RWPE2 (cell line): ENCODE data around the gene SKOR1.

ENCODE experiments used
- ATAC-seq: fragments of 200-7000 bp; cut with Tn5 transposase; 3 replicates; pipeline ENCODE4 v1.9.1; 2021; ENCODE audit warnings: low read depth
- DNase-seq: peaks from one replicate; pipeline ENCODE4 v3.0.0-alpha.2; 2020; ENCODE audit warnings: low spot score
- H3K27ac ChIP-seq: fragments of 450-650 bp; 2 replicates; pipeline ENCODE4 v1.5.1; 2017; ENCODE audit warnings: mild to moderate bottlenecking; ENCODE audit not compliant: poor library complexity, severe bottlenecking
- H3K27me3 ChIP-seq: fragments of 250-450 bp; sonication (Bioruptor Pico); 2 replicates; pipeline ENCODE4 v1.5.1; 2021; ENCODE audit warnings: mild to moderate bottlenecking, moderate library complexity; ENCODE audit not compliant: insufficient read depth, poor library complexity, severe bottlenecking
- H3K36me3 ChIP-seq: fragments of 250-450 bp; sonication (Bioruptor Pico); 2 replicates; pipeline ENCODE4 v1.5.1; 2020; ENCODE audit warnings: low read depth, mild to moderate bottlenecking, moderate library complexity
- H3K4me1 ChIP-seq: fragments of 250-450 bp; sonication (Bioruptor Pico); 2 replicates; pipeline ENCODE4 v1.5.1; 2021; ENCODE audit warnings: mild to moderate bottlenecking, moderate library complexity; ENCODE audit not compliant: insufficient read depth, poor library complexity, severe bottlenecking
- H3K4me3 ChIP-seq: fragments of 250-450 bp; sonication (Bioruptor Pico); 2 replicates; pipeline ENCODE4 v1.5.1; 2021; ENCODE audit warnings: mild to moderate bottlenecking, moderate library complexity; ENCODE audit not compliant: severe bottlenecking
- H3K9me3 ChIP-seq: fragments of 250-450 bp; sonication (Bioruptor Pico); 2 replicates; pipeline ENCODE4 v1.5.1; 2021; ENCODE audit warnings: mild to moderate bottlenecking, moderate library complexity; ENCODE audit not compliant: severe bottlenecking
- CTCF ChIP-seq: fragments of 450-650 bp; IDR thresholded peaks from one replicate; pipeline ENCODE4 v1.5.1; 2017; ENCODE audit warnings: mild to moderate bottlenecking, moderate library complexity; ENCODE audit not compliant: poor library complexity, severe bottlenecking

Gene SKOR1

DNA sequence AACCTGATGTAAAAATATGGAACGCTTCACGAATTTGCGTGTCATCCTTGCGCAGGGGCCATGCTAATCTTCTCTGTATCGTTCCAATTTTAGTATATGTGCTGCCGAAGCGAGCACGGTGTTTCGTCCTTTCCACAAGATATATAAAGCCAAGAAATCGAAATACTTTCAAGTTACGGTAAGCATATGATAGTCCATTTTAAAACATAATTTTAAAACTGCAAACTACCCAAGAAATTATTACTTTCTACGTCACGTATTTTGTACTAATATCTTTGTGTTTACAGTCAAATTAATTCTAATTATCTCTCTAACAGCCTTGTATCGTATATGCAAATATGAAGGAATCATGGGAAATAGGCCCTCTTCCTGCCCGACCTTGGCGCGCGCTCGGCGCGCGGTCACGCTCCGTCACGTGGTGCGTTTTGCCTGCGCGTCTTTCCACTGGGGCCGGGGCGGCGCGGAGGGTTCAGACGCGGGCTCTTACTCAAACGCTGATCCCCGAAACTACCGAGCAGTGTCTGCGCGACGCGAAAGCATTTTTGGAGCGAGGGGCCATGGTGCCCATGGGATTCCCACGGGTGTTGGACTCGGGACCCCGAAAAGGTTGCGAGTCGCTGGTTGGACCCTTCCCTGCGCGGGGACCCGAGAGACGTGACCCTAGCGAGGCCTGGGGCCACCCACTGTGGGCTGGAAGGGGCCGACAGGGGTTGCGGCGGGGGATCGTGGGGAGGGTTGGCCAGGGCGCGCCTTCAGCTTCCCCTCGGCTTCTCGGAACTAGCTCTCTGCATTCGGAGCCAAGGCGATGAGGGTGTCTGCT is 14.8 kb downstream of the SKOR1 start, which contains the start of gene RNU6-1:
RNU6-1 (minus strand) TSS at position 117 of the 820 bp plus-strand sequence.
- TF ChIP-seq CTCF: no peak
- H3K4me1 ChIP-seq: peaks cover 4% of the 10 kb centered on the region
- peaks cover 12% of the 10 kb centered on the region for H3K27me3 ChIP-seq
- ATAC-seq: peak; percentile 65
- H3K36me3 ChIP-seq: no peaks in the 10 kb centered on the region
- peak within 1 kb of the TSS; percentile 32 for H3K27ac ChIP-seq
- H3K4me3 ChIP-seq: peak within 1 kb of the TSS; percentile 93
- no peaks in the 10 kb centered on the region for H3K9me3 ChIP-seq
- DNase-seq: peak; percentile 92

GRCh38 chr15:67840749-67841512 is 15.6 kb downstream of the SKOR1 start:
- Histone ChIP-seq H3K4me3 (peak overlapping the region; percentile 93), H3K9me3 (no peaks in the 10 kb centered on the region), H3K27ac (peak overlapping the region; percentile 32), H3K36me3 (no peaks in the 10 kb centered on the region), H3K27me3 (peaks cover 4% of the 10 kb centered on the region), H3K4me1 (peaks cover 4% of the 10 kb centered on the region)
- TF ChIP-seq CTCF: peak; percentile 4
- DNase-seq (peak; percentile 68), ATAC-seq (0 out of 3 replicates have a peak, but pooled peaks have one; percentile 11)

DNA sequence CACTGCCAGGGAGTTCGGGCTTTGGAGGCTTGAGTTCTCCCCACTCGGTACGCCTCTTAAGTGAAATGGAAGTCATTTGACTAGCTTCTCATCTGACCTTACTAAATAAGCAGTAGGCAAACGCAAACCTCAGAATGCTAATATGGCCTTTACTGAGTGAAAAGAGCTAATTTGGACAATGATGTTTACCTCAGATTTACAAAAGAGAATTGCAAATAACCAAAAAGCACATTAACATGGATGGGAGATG is 16.1 kb downstream of the SKOR1 start:
- Histone ChIP-seq H3K36me3 (no peaks in the 10 kb centered on the region), H3K4me3 (no peak overlapping the region), H3K9me3 (no peaks in the 10 kb centered on the region), H3K4me1 (peaks cover 4% of the 10 kb centered on the region), H3K27ac (no peak overlapping the region), H3K27me3 (no peaks in the 10 kb centered on the region)
- no peak for ATAC-seq
- no peak for DNase-seq
- TF ChIP-seq CTCF: no peak

- Histone ChIP-seq H3K27me3 (no peaks in the 10 kb centered on the region), H3K36me3 (no peaks in the 10 kb centered on the region), H3K4me1 (peaks cover 4% of the 10 kb centered on the region), H3K4me3 (no peak overlapping the region), H3K9me3 (no peaks in the 10 kb centered on the region), H3K27ac (no peak overlapping the region)
- ATAC-seq (no peak), DNase-seq (no peak)
- TF ChIP-seq CTCF: no peak
These were observed 17.8 kb downstream of the SKOR1 start for GRCh38 chr15:67843092-67843501.
